HL-60 (cell line): Measurements from ENCODE around the gene OR2C1.

Experiments used
- DNase-seq, 2 experiments: peaks; one replicate each; pipeline ENCODE4 v3.0.0-alpha.2; 2010 to 2020; ENCODE audit warnings: low read depth in 1 of 2, low spot score in 1 of 2
- H3K27ac ChIP-seq: fragments of 250-450 bp; sonication (Bioruptor Pico); replicated peaks from 2 replicates; pipeline ENCODE4 v1.5.1; 2020; ENCODE audit warnings: mild to moderate bottlenecking, moderate library complexity
- H3K27me3 ChIP-seq: fragments of 250-450 bp; sonication (Bioruptor Pico); 2 replicates; pipeline ENCODE4 v1.5.1; 2021; ENCODE audit warnings: mild to moderate bottlenecking, moderate library complexity; ENCODE audit not compliant: insufficient read depth, poor library complexity, severe bottlenecking
- H3K4me3 ChIP-seq: replicated peaks from 2 replicates; pipeline ENCODE4 v1.5.1; 2011; ENCODE audit warnings: mild to moderate bottlenecking, control low read depth, low read length; ENCODE audit not compliant: insufficient read depth
- GABPA ChIP-seq: IDR thresholded peaks from 2 replicates; pipeline ENCODE4 v1.6.1; 2012; ENCODE audit warnings: low read depth
- POLR2AphosphoS5 ChIP-seq: IDR thresholded peaks from 2 replicates; pipeline ENCODE4 v1.6.1; 2012; ENCODE audit warnings: low read depth
- SPI1 ChIP-seq: IDR thresholded peaks from 2 replicates; pipeline ENCODE4 v1.6.1; 2012; ENCODE audit warnings: low read depth, mild to moderate bottlenecking, borderline replicate concordance
- TF ChIP-seq, protein P1 (sequence below): IDR thresholded peaks from one replicate; pipeline ENCODE4 v1.5.1; 2011; ENCODE audit warnings: low read length, control low read depth, inconsistent platforms; ENCODE audit not compliant: insufficient read depth
- TF ChIP-seq, protein P2 (sequence below): IDR thresholded peaks from 2 replicates; pipeline ENCODE4 v1.6.1; 2012; ENCODE audit warnings: low read depth; ENCODE audit not compliant: insufficient replicate concordance

OR2C1 gene

DNA sequence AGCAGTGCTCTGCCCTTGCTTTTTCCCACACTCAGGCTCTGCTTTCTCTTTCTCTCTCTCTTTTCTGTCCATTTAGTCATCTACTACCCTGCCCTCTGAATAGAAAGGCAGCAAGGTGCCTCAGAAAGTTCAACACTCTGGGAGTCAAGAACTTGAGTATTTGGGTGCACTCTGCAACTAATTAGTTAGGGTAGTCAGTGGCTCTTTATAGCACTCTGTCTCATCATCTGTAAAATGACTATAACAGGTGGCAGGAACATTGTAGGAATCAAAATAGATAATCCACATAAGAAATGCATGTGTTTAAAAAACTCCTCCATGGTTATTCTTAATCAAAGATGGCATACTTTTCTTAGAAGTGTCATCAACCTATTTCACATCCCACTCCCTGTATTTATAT, 7.2 kb downstream of the OR2C1 start:
- DNase-seq: no peak
- Histone ChIP-seq H3K4me3 (no peak overlapping the region), H3K27me3 (no peaks in the 10 kb centered on the region), H3K27ac (no peak overlapping the region)
- no peak for TF ChIP-seq SPI1
- TF ChIP-seq, protein P1, sequence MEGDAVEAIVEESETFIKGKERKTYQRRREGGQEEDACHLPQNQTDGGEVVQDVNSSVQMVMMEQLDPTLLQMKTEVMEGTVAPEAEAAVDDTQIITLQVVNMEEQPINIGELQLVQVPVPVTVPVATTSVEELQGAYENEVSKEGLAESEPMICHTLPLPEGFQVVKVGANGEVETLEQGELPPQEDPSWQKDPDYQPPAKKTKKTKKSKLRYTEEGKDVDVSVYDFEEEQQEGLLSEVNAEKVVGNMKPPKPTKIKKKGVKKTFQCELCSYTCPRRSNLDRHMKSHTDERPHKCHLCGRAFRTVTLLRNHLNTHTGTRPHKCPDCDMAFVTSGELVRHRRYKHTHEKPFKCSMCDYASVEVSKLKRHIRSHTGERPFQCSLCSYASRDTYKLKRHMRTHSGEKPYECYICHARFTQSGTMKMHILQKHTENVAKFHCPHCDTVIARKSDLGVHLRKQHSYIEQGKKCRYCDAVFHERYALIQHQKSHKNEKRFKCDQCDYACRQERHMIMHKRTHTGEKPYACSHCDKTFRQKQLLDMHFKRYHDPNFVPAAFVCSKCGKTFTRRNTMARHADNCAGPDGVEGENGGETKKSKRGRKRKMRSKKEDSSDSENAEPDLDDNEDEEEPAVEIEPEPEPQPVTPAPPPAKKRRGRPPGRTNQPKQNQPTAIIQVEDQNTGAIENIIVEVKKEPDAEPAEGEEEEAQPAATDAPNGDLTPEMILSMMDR: no peak
- TF ChIP-seq, protein P2, sequence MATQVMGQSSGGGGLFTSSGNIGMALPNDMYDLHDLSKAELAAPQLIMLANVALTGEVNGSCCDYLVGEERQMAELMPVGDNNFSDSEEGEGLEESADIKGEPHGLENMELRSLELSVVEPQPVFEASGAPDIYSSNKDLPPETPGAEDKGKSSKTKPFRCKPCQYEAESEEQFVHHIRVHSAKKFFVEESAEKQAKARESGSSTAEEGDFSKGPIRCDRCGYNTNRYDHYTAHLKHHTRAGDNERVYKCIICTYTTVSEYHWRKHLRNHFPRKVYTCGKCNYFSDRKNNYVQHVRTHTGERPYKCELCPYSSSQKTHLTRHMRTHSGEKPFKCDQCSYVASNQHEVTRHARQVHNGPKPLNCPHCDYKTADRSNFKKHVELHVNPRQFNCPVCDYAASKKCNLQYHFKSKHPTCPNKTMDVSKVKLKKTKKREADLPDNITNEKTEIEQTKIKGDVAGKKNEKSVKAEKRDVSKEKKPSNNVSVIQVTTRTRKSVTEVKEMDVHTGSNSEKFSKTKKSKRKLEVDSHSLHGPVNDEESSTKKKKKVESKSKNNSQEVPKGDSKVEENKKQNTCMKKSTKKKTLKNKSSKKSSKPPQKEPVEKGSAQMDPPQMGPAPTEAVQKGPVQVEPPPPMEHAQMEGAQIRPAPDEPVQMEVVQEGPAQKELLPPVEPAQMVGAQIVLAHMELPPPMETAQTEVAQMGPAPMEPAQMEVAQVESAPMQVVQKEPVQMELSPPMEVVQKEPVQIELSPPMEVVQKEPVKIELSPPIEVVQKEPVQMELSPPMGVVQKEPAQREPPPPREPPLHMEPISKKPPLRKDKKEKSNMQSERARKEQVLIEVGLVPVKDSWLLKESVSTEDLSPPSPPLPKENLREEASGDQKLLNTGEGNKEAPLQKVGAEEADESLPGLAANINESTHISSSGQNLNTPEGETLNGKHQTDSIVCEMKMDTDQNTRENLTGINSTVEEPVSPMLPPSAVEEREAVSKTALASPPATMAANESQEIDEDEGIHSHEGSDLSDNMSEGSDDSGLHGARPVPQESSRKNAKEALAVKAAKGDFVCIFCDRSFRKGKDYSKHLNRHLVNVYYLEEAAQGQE: no peak
- TF ChIP-seq POLR2AphosphoS5: no peak
- TF ChIP-seq GABPA: no peak

- no peak overlapping the region for H3K27ac ChIP-seq
- no peaks in the 10 kb centered on the region for H3K27me3 ChIP-seq
- DNase-seq: no peak
- no peak for TF ChIP-seq POLR2AphosphoS5
- TF ChIP-seq, protein P1: no peak
- TF ChIP-seq, protein P2: no peak
- TF ChIP-seq SPI1: no peak
- no peak for TF ChIP-seq GABPA
- no peak overlapping the region for H3K4me3 ChIP-seq
These were observed 8.1 kb downstream of the OR2C1 start for GRCh38 chr16:3363793-3364192.

DNA sequence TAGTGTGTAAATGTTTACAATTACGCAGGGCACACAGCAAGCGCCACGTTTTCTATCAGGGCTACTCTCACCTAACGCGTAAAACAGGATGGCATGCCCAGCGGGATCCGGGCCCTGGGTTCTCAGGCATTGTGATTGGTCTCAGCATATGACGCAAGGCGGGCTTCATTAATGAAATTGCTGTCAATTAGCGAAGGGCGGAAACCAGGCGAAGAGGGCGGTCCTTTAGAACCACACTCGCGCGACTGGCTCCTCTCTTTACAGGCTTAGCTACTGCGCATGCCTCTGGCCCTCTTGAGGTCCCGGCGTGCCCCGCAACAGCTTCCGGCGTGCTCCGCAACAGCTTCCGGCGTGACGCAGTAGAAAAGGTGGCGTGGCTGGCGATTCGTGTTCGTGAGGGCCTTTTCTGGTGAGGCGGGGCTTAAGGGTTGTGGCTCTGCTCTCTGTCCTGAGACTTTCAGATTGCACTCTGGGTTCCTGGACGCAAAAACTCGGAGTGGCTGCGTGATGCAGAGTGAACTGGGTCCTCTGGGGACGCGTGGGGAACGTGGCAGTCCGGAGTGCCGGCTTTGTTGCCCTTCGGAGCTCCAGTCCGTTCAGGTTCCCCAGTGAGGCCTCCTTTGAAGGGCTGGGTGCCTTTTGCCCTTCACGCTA, 9.2 kb downstream of the OR2C1 start:
- H3K27me3 ChIP-seq: no peaks in the 10 kb centered on the region
- DNase-seq: peak; percentile 91 to 95
- peak overlapping the region; percentile 54 for H3K4me3 ChIP-seq
- TF ChIP-seq, protein P1: no peak
- TF ChIP-seq SPI1 (no peak), POLR2AphosphoS5 (peak; percentile 58), GABPA (peak; percentile 88)
- TF ChIP-seq, protein P2: no peak
- peak overlapping the region; percentile 81 for H3K27ac ChIP-seq
